Lung (tissue), 12 donors: ENCODE results near the gene FOXD2. TPM values are rescaled to one million over a fixed set of nuclear protein-coding genes. Genes with fewer than 3 reads are reported as not detected.

Experiments
- ATAC-seq: fragments of 200-7000 bp; cut with Tn5 transposase; one replicate; pipeline ENCODE4 v1.9.1; 2020; ENCODE audit warnings: moderate number of reproducible peaks; ENCODE audit not compliant: insufficient read depth, low FRiP score
- DNase-seq, 3 donors: peaks; one replicate each; pipeline ENCODE4 v3.0.0-alpha.2; 2013 to 2017
- H3K27ac ChIP-seq, 2 donors: one replicate each; pipeline ENCODE4 v1.5.1; 2013; ENCODE audit warnings: mild to moderate bottlenecking in 2 of 2, moderate library complexity in 2 of 2, control low read depth in 1 of 2, inconsistent platforms in 1 of 2, low read depth in 1 of 2, low read length in 1 of 2
- H3K27me3 ChIP-seq, 3 donors: one replicate each; pipeline ENCODE4 v1.5.1; 2013; ENCODE audit warnings: low read length in 2 of 3; ENCODE audit not compliant: control insufficient read depth in 3 of 3, insufficient read depth in 3 of 3
- H3K36me3 ChIP-seq, 4 donors: one replicate each; pipeline ENCODE4 v1.5.1; 2013; ENCODE audit warnings: low read length in 4 of 4, mild to moderate bottlenecking in 1 of 4, moderate library complexity in 1 of 4; ENCODE audit not compliant: control insufficient read depth in 4 of 4, insufficient read depth in 4 of 4
- H3K4me1 ChIP-seq, 5 donors: one replicate each; pipeline ENCODE4 v1.5.1; 2013; ENCODE audit warnings: low read length in 5 of 5, mild to moderate bottlenecking in 2 of 5, moderate library complexity in 1 of 5; ENCODE audit not compliant: control insufficient read depth in 5 of 5, insufficient read depth in 5 of 5
- H3K4me3 ChIP-seq: one replicate; pipeline ENCODE4 v1.5.1; 2013; ENCODE audit warnings: mild to moderate bottlenecking, control low read depth, moderate library complexity
- H3K9ac ChIP-seq, 2 donors: one replicate each; pipeline ENCODE4 v1.5.1; 2013; ENCODE audit warnings: low read length in 2 of 2, control low read depth in 1 of 2; ENCODE audit not compliant: insufficient read depth in 1 of 2
- H3K9me3 ChIP-seq, 4 donors: one replicate each; pipeline ENCODE4 v1.5.1; 2013; ENCODE audit warnings: low read length in 3 of 4, mild to moderate bottlenecking in 1 of 4, moderate library complexity in 1 of 4; ENCODE audit not compliant: control insufficient read depth in 4 of 4, insufficient read depth in 3 of 4
- CTCF ChIP-seq: IDR thresholded peaks from 2 replicates; pipeline ENCODE4 v1.5.1; 2012; ENCODE audit warnings: mild to moderate bottlenecking; ENCODE audit errors: control extremely low read depth, extremely low read depth
- WGBS, 2 donors: extraction: QIAGEN DNeasy Blood & Tissue Kit; methylation state at CpG; one replicate each; pipeline ENCODE4 v1.1.7; 2013; 5-methylcytosine and 5-hydroxymethylcytosine counted together
- polyA plus RNA-seq, 2 donors: library from polyadenylated mRNA; stranded (reverse); fragments of 200-250 nt; gene quantifications; one replicate each; pipeline ENCODE4 v1.2.1, GENCODE V29; 2013
- total RNA-seq, 2 donors: library from RNA; depleted of rRNA in 1 of 2; stranded (reverse); fragments of >200 nt in 1 of 2; gene quantifications; one replicate each; pipeline ENCODE4 v1.2.1, GENCODE V29; 2014 to 2021
- donor health status: control.
- donor health status: control.
- donor health status: Bipolar disorder and iron deficiency.
- donor health status: healthy.
- donor health status: DM: yes; HTN: yes; CAD: no.

The FOXD2 gene
- total and polyA plus RNA-seq, 4 donors, result 0.09 to 1.1 (median 0.14) TPM

- Histone ChIP-seq H3K27ac (no peak overlapping the region), H3K9ac (no peak overlapping the region), H3K4me1 (peaks cover 0 to 13% (median 0%) of the 10 kb centered on the region in 5 donors), H3K36me3 (no peaks in the 10 kb centered on the region), H3K9me3 (peaks cover 0 to 2% (median 0%) of the 10 kb centered on the region in 4 donors), H3K27me3 (no peaks in the 10 kb centered on the region), H3K4me3 (no peak overlapping the region)
- TF ChIP-seq CTCF, result no peak
- no peak for ATAC-seq
- WGBS, 2 donors, result 66 to 76% methylated on average over 2 of the region's 2 CpGs
- no peak for DNase-seq
Observed at GRCh38 chr1:47390843-47391242, 47.0 kb upstream of the FOXD2 start.

- no peak for TF ChIP-seq CTCF
- no peaks in the 10 kb centered on the region for H3K36me3 ChIP-seq
- no peak overlapping the region for H3K4me3 ChIP-seq
- WGBS, 2 donors, result 74 to 79% methylated on average over 5 of the region's 5 CpGs
- peaks cover 0 to 9% (median 0%) of the 10 kb centered on the region in 5 donors for H3K4me1 ChIP-seq
- H3K27me3 ChIP-seq, result no peaks in the 10 kb centered on the region
- H3K27ac ChIP-seq, result no peak overlapping the region
- ATAC-seq (no peak), DNase-seq (no peak)
- H3K9ac ChIP-seq, result no peak overlapping the region
- H3K9me3 ChIP-seq, result peaks cover 0 to 2% (median 0%) of the 10 kb centered on the region in 4 donors
Observed at GRCh38 chr1:47393141-47393540, 44.7 kb upstream of the FOXD2 start.

GRCh38 chr1:47395433-47395832, 42.4 kb upstream of the FOXD2 start:
- peaks cover 0 to 2% (median 0%) of the 10 kb centered on the region in 4 donors for H3K9me3 ChIP-seq
- no peak for DNase-seq
- H3K27me3 ChIP-seq, result peaks cover 0 to 5% (median 0%) of the 10 kb centered on the region in 3 donors
- no peak overlapping the region for H3K4me3 ChIP-seq
- H3K36me3 ChIP-seq, result no peaks in the 10 kb centered on the region
- no peaks in the 10 kb centered on the region for H3K4me1 ChIP-seq
- H3K27ac ChIP-seq, result no peak overlapping the region
- no peak for TF ChIP-seq CTCF
- H3K9ac ChIP-seq, result no peak overlapping the region
- 66 to 86% methylated on average over 3 of the region's 3 CpGs for WGBS, 2 donors
- no peak for ATAC-seq

- DNase-seq (no peak), ATAC-seq (no peak)
- Histone ChIP-seq H3K4me3 (no peak overlapping the region), H3K4me1 (no peaks in the 10 kb centered on the region), H3K9ac (no peak overlapping the region), H3K36me3 (no peaks in the 10 kb centered on the region), H3K9me3 (peaks cover 0 to 2% (median 0%) of the 10 kb centered on the region in 4 donors), H3K27ac (no peak overlapping the region), H3K27me3 (peaks cover 0 to 12% (median 0%) of the 10 kb centered on the region in 3 donors)
- TF ChIP-seq CTCF, result no peak
- 95 to 96% methylated on average over 6 of the region's 6 CpGs for WGBS, 2 donors
Observed at GRCh38 chr1:47396671-47397196, 41.1 kb upstream of the FOXD2 start.
